ENCODE data around the gene MYBPC1.
"Not testable (repeated sequence)": the region's sequence is repeated elsewhere in the genome, so short reads cannot be mapped to it uniquely, and the experiment has no call there.

DNA sequence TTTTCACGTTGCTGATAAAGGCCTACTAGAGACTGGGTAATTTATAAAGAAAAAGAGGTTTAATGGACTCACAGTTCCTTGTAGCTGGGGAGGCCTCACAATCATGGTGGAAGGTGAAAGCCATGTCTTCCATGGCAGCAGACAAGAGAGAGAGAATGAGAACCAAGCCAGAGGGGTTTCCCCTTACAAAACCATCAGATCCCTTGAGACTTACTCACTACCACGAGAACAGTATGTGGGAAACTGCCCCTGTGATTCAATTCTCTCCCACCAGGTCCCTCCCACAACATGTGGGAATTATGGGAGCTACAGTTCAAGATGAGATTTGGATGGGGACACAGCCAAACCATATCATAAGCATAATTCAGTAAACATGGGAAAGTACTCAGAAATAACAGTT, 65.9 kb downstream of the MYBPC1 start:
- TF ChIP-seq CTCF (conservative IDR thresholded peaks at IDR 0.05; ENCODE audit: low read length); EZH2phosphoT487 (IDR thresholded peaks at IDR 0.05; ENCODE audit: borderline replicate concordance): not testable (repeated sequence)
